Lower lobe of right lung (tissue), 2 donors: ENCODE measurements around the gene FRYL. TPM values are rescaled to one million over a fixed set of nuclear protein-coding genes. Genes with fewer than 3 reads are reported as not detected.

Experiments
- ATAC-seq, 2 donors: fragments of 200-7000 bp; cut with Tn5 transposase; one replicate each; pipeline ENCODE4 v1.9.1; 2020 to 2022; ENCODE audit warnings: mild to moderate bottlenecking in 2 of 2, moderate library complexity in 2 of 2
- DNase-seq: peaks from one replicate; pipeline ENCODE4 v3.0.0-alpha.2; 2020
- H3K27ac ChIP-seq: fragments of 200-600 bp; one replicate; pipeline ENCODE4 v1.8.0; 2022
- H3K27me3 ChIP-seq: fragments of 200-600 bp; one replicate; pipeline ENCODE4 v1.8.0; 2022; ENCODE audit warnings: low read depth
- H3K36me3 ChIP-seq: fragments of 200-600 bp; one replicate; pipeline ENCODE4 v1.8.0; 2022; ENCODE audit warnings: mild to moderate bottlenecking
- H3K4me1 ChIP-seq: fragments of 200-600 bp; one replicate; pipeline ENCODE4 v1.8.0; 2022
- H3K4me3 ChIP-seq: fragments of 200-600 bp; one replicate; pipeline ENCODE4 v1.8.0; 2022; ENCODE audit warnings: mild to moderate bottlenecking
- H3K9me3 ChIP-seq: fragments of 200-600 bp; one replicate; pipeline ENCODE4 v1.8.0; 2022
- intact Hi-C: fragments of 100-400 bp; cut with DNase I; formaldehyde crosslinking; loops from one replicate; pipeline ENCODE4 v1.11.0; 2022
- total RNA-seq: library from RNA; stranded (reverse); fragmentation: NEBNext Ultra II Directional; extraction: Animal tissue kit (Norgen Biotek cat#: 25700); gene quantifications from one replicate; pipeline ENCODE4 v1.2.1, GENCODE V29; 2021
- TF ChIP-seq, protein P1 (sequence below): fragments of 200-600 bp; IDR thresholded peaks from one replicate; pipeline ENCODE4 v1.8.0; 2022; ENCODE audit warnings: antibody characterized with exemption, mild to moderate bottlenecking
- donor health status: DM: no; HTN: yes; CAD: no; lungs with severe emphysema.

FRYL gene
- total RNA-seq, 1 donor from 2014 or later: 85.0 TPM

- Histone ChIP-seq H3K9me3 (no peaks in the 10 kb centered on the region), H3K4me3 (no peak overlapping the region), H3K4me1 (no peaks in the 10 kb centered on the region), H3K27me3 (no peaks in the 10 kb centered on the region), H3K27ac (no peak overlapping the region), H3K36me3 (no peaks in the 10 kb centered on the region)
- ATAC-seq (no peak), DNase-seq (no peak)
- TF ChIP-seq, protein P1, sequence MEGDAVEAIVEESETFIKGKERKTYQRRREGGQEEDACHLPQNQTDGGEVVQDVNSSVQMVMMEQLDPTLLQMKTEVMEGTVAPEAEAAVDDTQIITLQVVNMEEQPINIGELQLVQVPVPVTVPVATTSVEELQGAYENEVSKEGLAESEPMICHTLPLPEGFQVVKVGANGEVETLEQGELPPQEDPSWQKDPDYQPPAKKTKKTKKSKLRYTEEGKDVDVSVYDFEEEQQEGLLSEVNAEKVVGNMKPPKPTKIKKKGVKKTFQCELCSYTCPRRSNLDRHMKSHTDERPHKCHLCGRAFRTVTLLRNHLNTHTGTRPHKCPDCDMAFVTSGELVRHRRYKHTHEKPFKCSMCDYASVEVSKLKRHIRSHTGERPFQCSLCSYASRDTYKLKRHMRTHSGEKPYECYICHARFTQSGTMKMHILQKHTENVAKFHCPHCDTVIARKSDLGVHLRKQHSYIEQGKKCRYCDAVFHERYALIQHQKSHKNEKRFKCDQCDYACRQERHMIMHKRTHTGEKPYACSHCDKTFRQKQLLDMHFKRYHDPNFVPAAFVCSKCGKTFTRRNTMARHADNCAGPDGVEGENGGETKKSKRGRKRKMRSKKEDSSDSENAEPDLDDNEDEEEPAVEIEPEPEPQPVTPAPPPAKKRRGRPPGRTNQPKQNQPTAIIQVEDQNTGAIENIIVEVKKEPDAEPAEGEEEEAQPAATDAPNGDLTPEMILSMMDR: no peak
- intact Hi-C loops: no loop called here
Observed at GRCh38 chr4:48791313-48791712, 11.2 kb upstream of the FRYL start.

DNA sequence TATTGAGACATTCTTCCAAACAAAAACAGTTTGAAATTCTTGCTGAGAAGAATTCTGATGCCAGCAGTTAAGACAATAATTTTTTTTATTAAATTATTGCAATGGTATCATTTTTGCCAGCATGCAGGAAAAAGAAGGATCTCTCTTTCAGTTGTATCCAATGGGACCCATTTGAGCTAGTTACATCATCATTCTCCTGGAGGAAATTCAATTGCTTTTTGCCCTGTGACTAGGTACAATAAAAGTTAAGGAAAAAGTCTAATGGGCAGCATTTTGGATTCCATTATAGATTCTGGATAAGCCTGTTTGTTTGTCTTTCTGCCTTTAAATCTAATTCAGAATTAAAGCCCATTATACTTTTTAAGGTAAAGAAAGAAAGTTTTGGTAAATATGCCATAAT lies 10.5 kb upstream of the FRYL start:
- no peak for DNase-seq
- no peak for ATAC-seq
- H3K36me3 ChIP-seq: no peaks in the 10 kb centered on the region
- H3K9me3 ChIP-seq: no peaks in the 10 kb centered on the region
- no peak overlapping the region for H3K4me3 ChIP-seq
- intact Hi-C loops: no loop called here
- TF ChIP-seq, protein P1: no peak
- H3K27ac ChIP-seq: no peak overlapping the region
- no peaks in the 10 kb centered on the region for H3K4me1 ChIP-seq
- H3K27me3 ChIP-seq: no peaks in the 10 kb centered on the region

GRCh38 chr4:48787056-48787455 lies 7.0 kb upstream of the FRYL start:
- Histone ChIP-seq H3K27ac (no peak overlapping the region), H3K36me3 (no peaks in the 10 kb centered on the region), H3K27me3 (no peaks in the 10 kb centered on the region), H3K4me3 (no peak overlapping the region), H3K9me3 (no peaks in the 10 kb centered on the region), H3K4me1 (no peaks in the 10 kb centered on the region)
- intact Hi-C loops: no loop called here
- DNase-seq (no peak), ATAC-seq (no peak)
- TF ChIP-seq, protein P1: no peak

DNA sequence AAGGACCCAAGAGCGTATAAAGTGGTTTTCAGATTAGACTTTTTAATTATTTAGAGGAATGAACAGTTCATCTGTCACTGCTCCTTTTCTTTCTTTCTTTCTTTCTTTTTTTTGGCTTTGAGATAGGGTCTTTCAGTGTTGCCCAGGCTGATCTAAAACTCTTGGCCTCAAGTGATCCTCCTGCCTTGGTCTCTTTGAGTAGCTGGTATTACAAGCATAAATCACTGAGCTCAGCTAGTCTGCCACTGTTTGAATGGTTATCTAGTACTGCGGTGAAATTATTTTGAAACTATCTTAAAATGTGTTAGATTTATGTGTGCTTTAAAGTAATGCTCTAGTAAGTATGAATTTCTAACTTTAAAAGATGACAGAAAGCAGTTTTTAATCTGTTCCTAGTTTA lies 6.5 kb upstream of the FRYL start:
- H3K27ac ChIP-seq: no peak overlapping the region
- no peaks in the 10 kb centered on the region for H3K27me3 ChIP-seq
- H3K9me3 ChIP-seq: no peaks in the 10 kb centered on the region
- H3K4me1 ChIP-seq: no peaks in the 10 kb centered on the region
- no peak for DNase-seq
- H3K4me3 ChIP-seq: no peak overlapping the region
- no peak for ATAC-seq
- TF ChIP-seq, protein P1: no peak
- intact Hi-C loops: no loop called here
- H3K36me3 ChIP-seq: no peaks in the 10 kb centered on the region

DNA sequence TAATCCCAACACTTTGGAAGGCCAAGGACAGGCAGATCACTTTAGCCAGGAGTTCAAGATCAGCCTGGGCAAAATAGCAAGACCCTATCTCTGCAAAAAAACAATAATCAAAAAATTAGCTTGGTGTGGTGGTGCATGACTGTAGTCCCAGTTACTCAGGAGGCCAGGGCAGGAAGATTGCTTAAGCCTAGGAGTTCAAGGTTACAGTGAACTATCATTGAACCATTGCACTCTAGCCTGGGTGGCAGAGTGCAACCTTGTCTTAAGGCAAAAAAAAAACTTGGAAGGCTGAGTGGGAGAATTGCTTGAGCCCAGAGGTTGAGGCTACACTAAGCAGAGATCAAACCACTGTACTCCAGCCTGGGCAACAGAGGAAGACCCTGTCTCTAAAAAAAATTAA lies 5.2 kb upstream of the FRYL start:
- TF ChIP-seq, protein P1: no peak
- no peaks in the 10 kb centered on the region for H3K27me3 ChIP-seq
- H3K9me3 ChIP-seq: no peaks in the 10 kb centered on the region
- no peak overlapping the region for H3K4me3 ChIP-seq
- H3K36me3 ChIP-seq: no peaks in the 10 kb centered on the region
- intact Hi-C loops: no loop called here
- no peak for ATAC-seq
- no peak overlapping the region for H3K27ac ChIP-seq
- DNase-seq: no peak
- H3K4me1 ChIP-seq: no peaks in the 10 kb centered on the region

DNA sequence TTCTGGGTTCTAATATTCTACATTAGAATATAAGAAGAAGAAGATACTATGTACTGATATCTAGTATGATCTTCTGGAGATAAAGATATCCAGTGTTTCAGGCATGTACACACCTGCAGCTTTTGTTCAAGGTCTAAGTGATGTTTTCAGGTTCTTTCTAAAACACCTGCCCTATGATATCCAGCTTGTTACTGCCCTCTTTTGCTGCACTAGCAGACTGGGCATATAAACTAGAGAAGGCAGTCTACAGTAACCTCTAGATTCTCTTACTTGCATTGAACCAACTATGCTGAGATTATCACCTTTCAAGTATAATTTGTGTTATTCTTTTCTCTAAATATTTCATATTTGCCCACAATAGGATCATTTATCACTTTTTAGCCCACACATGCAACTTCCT lies 1.9 kb upstream of the FRYL start:
- Histone ChIP-seq H3K27ac (no peak overlapping the region), H3K4me1 (peaks cover 17% of the 10 kb centered on the region), H3K4me3 (no peak overlapping the region), H3K9me3 (no peaks in the 10 kb centered on the region), H3K36me3 (no peaks in the 10 kb centered on the region), H3K27me3 (no peaks in the 10 kb centered on the region)
- TF ChIP-seq, protein P1: no peak
- intact Hi-C loops: no loop called here
- ATAC-seq: no peak
- no peak for DNase-seq
